HG03432 (cell line): ENCODE measurements around the gene GPRC5B.

ENCODE experiments used
- ATAC-seq: cut with Tn5 transposase; IDR thresholded peaks from one replicate; pipeline ENCODE4 v1.9.1; 2021; ENCODE audit warnings: mild to moderate bottlenecking, moderate library complexity; ENCODE audit not compliant: unreplicated experiment

The GPRC5B gene

GRCh38 chr16:19884611-19885450, at the start of gene GPRC5B:
Gene GPRC5B (minus strand): TSS chr16:19884848. CDS start chr16:19872845, 12,003 bp downstream.
- no peak for ATAC-seq

GRCh38 chr16:19933740-19934139, 49.1 kb upstream of the GPRC5B start:
- ATAC-seq: no peak

- ATAC-seq: no peak
Observed at GRCh38 chr16:19929062-19929511, 44.4 kb upstream of the GPRC5B start.

- no peak for ATAC-seq
Observed at GRCh38 chr16:19928432-19928831, 43.8 kb upstream of the GPRC5B start.

GRCh38 chr16:19926449-19927390, 42.1 kb upstream of the GPRC5B start:
- no peak for ATAC-seq

- no peak for ATAC-seq
Observed at GRCh38 chr16:19923396-19923795, 38.7 kb upstream of the GPRC5B start.

- ATAC-seq: no peak
Observed at GRCh38 chr16:19919142-19919541, 34.5 kb upstream of the GPRC5B start.

GRCh38 chr16:19916064-19916463, 31.4 kb upstream of the GPRC5B start:
- no peak for ATAC-seq

- no peak for ATAC-seq
Observed at GRCh38 chr16:19914877-19915276, 30.2 kb upstream of the GPRC5B start.

- no peak for ATAC-seq
Observed at GRCh38 chr16:19913340-19913645, 28.6 kb upstream of the GPRC5B start.

GRCh38 chr16:19912455-19913339, 28.0 kb upstream of the GPRC5B start:
- ATAC-seq: no peak

- no peak for ATAC-seq
Observed at GRCh38 chr16:19911747-19912454, 27.3 kb upstream of the GPRC5B start.

GRCh38 chr16:19911204-19911603, 26.6 kb upstream of the GPRC5B start:
- no peak for ATAC-seq

GRCh38 chr16:19909750-19910322, 25.2 kb upstream of the GPRC5B start:
- ATAC-seq: no peak

- no peak for ATAC-seq
Observed at GRCh38 chr16:19908921-19909320, 24.3 kb upstream of the GPRC5B start.

GRCh38 chr16:19907161-19907992, 22.7 kb upstream of the GPRC5B start:
- no peak for ATAC-seq

- ATAC-seq: no peak
Observed at GRCh38 chr16:19901164-19901563, 16.5 kb upstream of the GPRC5B start.

- no peak for ATAC-seq
Observed at GRCh38 chr16:19899605-19899955, 14.9 kb upstream of the GPRC5B start.
